ENCODE results near the gene RETSAT. TPM values are rescaled to one million over a fixed set of nuclear protein-coding genes. Genes with fewer than 3 reads are reported as not detected.

The RETSAT gene
- 28.6 and 42.2 TPM in 2 replicates for total RNA-seq

GRCh38 chr2:85354286-85355072, at the start of gene RETSAT, which contains the start of gene ELMOD3:
RETSAT (minus strand) TSS chr2:85354528; CDS start chr2:85354507, 21 bp downstream.
ELMOD3 (plus strand) TSS chr2:85354769; CDS start chr2:85357199, 2,430 bp downstream.

DNA sequence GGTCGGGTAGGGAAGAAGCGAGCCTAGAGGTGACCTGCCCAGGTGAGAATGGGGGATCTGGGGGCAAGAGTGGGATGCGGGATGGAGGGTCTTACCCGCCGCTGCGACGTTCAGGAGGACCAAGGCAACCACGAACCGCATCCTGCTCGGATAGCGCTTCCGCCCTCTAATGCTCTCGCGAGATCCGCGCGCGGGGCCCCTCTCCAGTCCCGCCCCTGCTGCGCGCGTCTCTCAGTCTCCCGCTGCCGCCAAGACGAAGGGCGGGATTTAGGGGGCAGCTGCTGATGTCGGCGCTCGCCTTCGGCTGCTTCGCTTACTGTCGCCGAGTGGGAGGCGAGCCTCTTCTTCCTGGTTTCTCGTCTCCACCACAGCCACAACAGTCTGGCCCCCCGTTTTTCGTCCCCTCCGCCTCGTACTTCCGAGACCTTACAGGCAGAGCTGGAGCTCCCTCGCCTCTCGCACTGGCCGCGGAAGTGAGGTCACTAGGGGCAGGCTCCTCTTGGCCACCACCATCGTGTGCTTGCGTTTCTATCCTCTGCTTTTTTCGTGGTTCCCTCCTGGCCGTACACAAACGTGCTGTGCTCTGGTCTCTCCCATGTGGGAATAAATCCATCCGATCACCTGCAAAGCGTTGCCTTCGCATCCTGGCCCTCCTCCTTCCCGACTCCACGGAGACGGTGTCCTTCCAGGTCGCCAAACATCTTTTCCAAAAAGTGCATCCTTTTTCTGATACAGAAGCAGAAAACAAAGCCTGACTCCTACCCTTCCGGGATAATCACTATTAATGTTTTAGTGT, 26.3 kb downstream of the RETSAT start, which contains the start of gene TGOLN2:
Gene TGOLN2, minus strand, starts transcription at position 168 of the 796 bp plus-strand sequence. Its CDS starts 27 bp downstream, at position 141.

Other genes starting within 250 kb of the RETSAT start
- 6.7 and 6.8 TPM in 2 replicates for gene TCF7L1, start 221.1 kb downstream of the RETSAT start, total RNA-seq
- gene TGOLN2, start 26.5 kb downstream of the RETSAT start, total RNA-seq: 79.9 and 102 TPM in 2 replicates
- gene ELMOD3, start 241 bp upstream of the RETSAT start, total RNA-seq: 4.8 and 7.2 TPM in 2 replicates
- gene CAPG, start 55.8 kb upstream of the RETSAT start, total RNA-seq: 42.8 and 50.4 TPM in 2 replicates
- gene SH2D6, start 64.2 kb upstream of the RETSAT start, total RNA-seq: not detected in 2 replicates
- gene MAT2A, start 184.6 kb upstream of the RETSAT start, total RNA-seq: 105 and 115 TPM in 2 replicates
- gene GGCX, start 207.0 kb upstream of the RETSAT start, total RNA-seq: 49.0 and 62.2 TPM in 2 replicates
- gene VAMP8, start 223.1 kb upstream of the RETSAT start, total RNA-seq: 8.3 TPM in 1 of 2 replicates, not detected in the other
- 53.7 and 63.0 TPM in 2 replicates for gene VAMP5, start 229.9 kb upstream of the RETSAT start, total RNA-seq
- gene RNF181, start 241.2 kb upstream of the RETSAT start, total RNA-seq: 148 and 182 TPM in 2 replicates
- 13.6 and 19.7 TPM in 2 replicates for gene TMEM150A, start 248.2 kb upstream of the RETSAT start, total RNA-seq

All from cardiac ventricle fibroblast (primary cell).